IMR-90 (cell line): ENCODE data around the gene GPR180. TPM values are rescaled to one million over a fixed set of nuclear protein-coding genes. Genes with fewer than 3 reads are reported as not detected.

Experiments used
- ATAC-seq: fragments of 200-7000 bp; cut with Tn5 transposase; 2 replicates; pipeline ENCODE4 v1.9.1; 2020; ENCODE audit warnings: low read depth, mild to moderate bottlenecking, moderate library complexity
- BruUV-seq: library from RNA; stranded (reverse); fragments of 400-500 nt; replicated peaks from 2 replicates; lab custom pipeline; 2021; lab: Mats Ljungman, UMichigan
- CTCF ChIA-PET: fragments of 300-600 bp; formaldehyde crosslinking; extraction: SDS; loops from one replicate; lab custom pipeline; 2021; ENCODE audit warnings: antibody characterized with exemption; lab: Yijun Ruan, JAX
- POLR2A ChIA-PET: fragments of 300-600 bp; sonication (Branson Sonifier 250); formaldehyde crosslinking; loops from one replicate; lab custom pipeline; 2022; ENCODE audit warnings: antibody characterized with exemption; ENCODE audit not compliant: unreplicated experiment; lab: Charles Lee
- DNase-seq: peaks from one replicate; pipeline ENCODE4 v3.0.0; 2013
- H2AFZ ChIP-seq: replicated peaks from 2 replicates; pipeline ENCODE3; 2013; ENCODE audit warnings: low read length, mild to moderate bottlenecking; ENCODE audit not compliant: poor library complexity
- H2AK5ac ChIP-seq: 2 replicates; pipeline ENCODE4 v1.6.1; 2013; ENCODE audit warnings: low read depth, low read length, inconsistent platforms
- H2AK9ac ChIP-seq: replicated peaks from 2 replicates; pipeline ENCODE3; 2013; ENCODE audit warnings: mild to moderate bottlenecking, low read depth, low read length, moderate library complexity; ENCODE audit not compliant: poor library complexity
- H2BK120ac ChIP-seq: 2 replicates; pipeline ENCODE4 v1.6.1; 2013; ENCODE audit warnings: low read depth, low read length, inconsistent platforms
- H2BK15ac ChIP-seq: 3 replicates; pipeline ENCODE4 v1.6.1; 2013; ENCODE audit warnings: low read depth, low read length, inconsistent platforms
- H2BK20ac ChIP-seq: 2 replicates; pipeline ENCODE4 v1.6.1; 2013; ENCODE audit warnings: low read depth, mild to moderate bottlenecking, inconsistent platforms, low read length, moderate library complexity
- H2BK5ac ChIP-seq: 2 replicates; pipeline ENCODE4 v1.6.1; 2013; ENCODE audit warnings: mild to moderate bottlenecking, low read depth, low read length, inconsistent platforms; ENCODE audit not compliant: poor library complexity, severe bottlenecking
- H3K14ac ChIP-seq: replicated peaks from 2 replicates; pipeline ENCODE4 v1.6.1; 2013; ENCODE audit warnings: low read depth, low read length, inconsistent platforms
- H3K18ac ChIP-seq: 2 replicates; pipeline ENCODE4 v1.6.1; 2013; ENCODE audit warnings: low read depth, low read length, control low read depth
- H3K23ac ChIP-seq: 2 replicates; pipeline ENCODE4 v1.6.1; 2013; ENCODE audit warnings: low read depth, low read length, inconsistent platforms
- H3K27ac ChIP-seq: 2 replicates; pipeline ENCODE4 v1.5.1; 2013; ENCODE audit warnings: mild to moderate bottlenecking, control low read depth, low read length; ENCODE audit not compliant: insufficient read depth
- H3K27me3 ChIP-seq: 2 replicates; pipeline ENCODE4 v1.6.1; 2013; ENCODE audit warnings: low read length; ENCODE audit not compliant: control insufficient read depth, insufficient read depth
- H3K36me3 ChIP-seq: 2 replicates; pipeline ENCODE4 v1.6.1; 2013; ENCODE audit warnings: low read length, mixed read lengths; ENCODE audit not compliant: control insufficient read depth, insufficient read depth
- H3K4ac ChIP-seq: 2 replicates; pipeline ENCODE4 v1.6.1; 2013; ENCODE audit warnings: low read depth, low read length, inconsistent platforms
- H3K4me1 ChIP-seq: 2 replicates; pipeline ENCODE4 v1.6.1; 2013; ENCODE audit warnings: low read length, mixed read lengths; ENCODE audit not compliant: control insufficient read depth, insufficient read depth
- H3K4me2 ChIP-seq: 2 replicates; pipeline ENCODE4 v1.6.1; 2013; ENCODE audit warnings: low read depth, mild to moderate bottlenecking, control low read depth, low read length, moderate library complexity
- H3K4me3 ChIP-seq: 2 replicates; pipeline ENCODE4 v1.5.1; 2013; ENCODE audit warnings: low read depth, mild to moderate bottlenecking, control low read depth, low read length, moderate library complexity; ENCODE audit not compliant: insufficient read depth
- H3K56ac ChIP-seq: 2 replicates; pipeline ENCODE4 v1.6.1; 2013; ENCODE audit warnings: low read length, inconsistent platforms; ENCODE audit not compliant: insufficient read depth; ENCODE audit errors: extremely low read depth
- H3K79me1 ChIP-seq, 2 experiments: 2 replicates each; pipeline ENCODE4 v1.6.1; 2013; ENCODE audit warnings: low read length in 2 of 2, inconsistent platforms in 1 of 2, low read depth in 1 of 2
- H3K9ac ChIP-seq: 2 replicates; pipeline ENCODE4 v1.6.1; 2013; ENCODE audit warnings: low read depth, low read length, control low read depth
- H3K9me1 ChIP-seq: 2 replicates; pipeline ENCODE4 v1.6.1; 2013; ENCODE audit warnings: low read length, inconsistent platforms; ENCODE audit not compliant: insufficient read depth
- H3K9me3 ChIP-seq: 2 replicates; pipeline ENCODE4 v1.6.1; 2013; ENCODE audit warnings: low read length; ENCODE audit not compliant: control insufficient read depth, insufficient read depth
- H4K20me1 ChIP-seq: 2 replicates; pipeline ENCODE4 v1.6.1; 2013; ENCODE audit warnings: low read length, inconsistent platforms; ENCODE audit not compliant: insufficient read depth
- H4K5ac ChIP-seq: 2 replicates; pipeline ENCODE4 v1.6.1; 2013; ENCODE audit warnings: mild to moderate bottlenecking, low read depth, low read length, control low read depth
- H4K8ac ChIP-seq, 2 experiments: 2 replicates each; pipeline ENCODE4 v1.6.1; 2013; ENCODE audit warnings: low read depth in 2 of 2, low read length in 2 of 2, control low read depth in 1 of 2, inconsistent platforms in 1 of 2
- H4K91ac ChIP-seq: 2 replicates; pipeline ENCODE4 v1.6.1; 2013; ENCODE audit warnings: low read depth, low read length, inconsistent platforms; ENCODE audit not compliant: insufficient read depth
- BHLHE40 ChIP-seq: fragments of 150-350 bp; IDR thresholded peaks from 2 replicates; pipeline ENCODE4 v1.6.1; 2016; ENCODE audit warnings: mild to moderate bottlenecking, low read depth, low read length
- NFE2L2 ChIP-seq: fragments of 150-350 bp; IDR thresholded peaks from 2 replicates; pipeline ENCODE4 v1.6.1; 2016; ENCODE audit warnings: low read depth, mild to moderate bottlenecking, low read length
- POLR2A ChIP-seq: IDR thresholded peaks from 2 replicates; pipeline ENCODE4 v1.6.1; 2012; ENCODE audit warnings: mild to moderate bottlenecking, low read depth, low read length
- RCOR1 ChIP-seq: IDR thresholded peaks from 2 replicates; pipeline ENCODE4 v1.6.1; 2012; ENCODE audit warnings: mild to moderate bottlenecking, low read length, improper control_type of control experiment; ENCODE audit not compliant: insufficient replicate concordance
- SMC3 ChIP-seq: fragments of 150-350 bp; IDR thresholded peaks from 2 replicates; pipeline ENCODE4 v1.6.1; 2016; ENCODE audit warnings: low read depth, mild to moderate bottlenecking, antibody characterized with exemption, low read length, moderate library complexity
- WGBS, 2 experiments: methylation state at CpG; one replicate each; pipeline versions ENCODE4 v1.1.5 to v1.1.7; 2013; ENCODE audit warnings: missing lambda C conversion rate in 2 of 2; ENCODE audit not compliant: insufficient read length in 1 of 2; ENCODE audit errors: extremely low coverage in 2 of 2; 5-methylcytosine and 5-hydroxymethylcytosine counted together
- dilution Hi-C: fragments of 300-500 bp; cut with HindIII; formaldehyde crosslinking; loops from one replicate; pipeline ENCODE4 v1.14.3; 2018; ENCODE audit warnings: low sequenced_read_pairs; ENCODE audit not compliant: unreplicated experiment
- in situ Hi-C: fragments of 300-500 bp; cut with MboI; formaldehyde crosslinking; loops from 3 replicates; pipeline ENCODE4 v1.14.3; 2019; ENCODE audit warnings: low sequenced_read_pairs, inconsistent platforms, mixed read lengths
- intact Hi-C: fragments of 100-400 bp; cut with micrococcal nuclease; formaldehyde crosslinking; loops from 2 replicates; pipeline ENCODE4 v1.10.0; 2022
- polyA plus RNA-seq, 3 experiments: library from polyadenylated mRNA; depleted of rRNA; stranded (reverse); fragments of >200 nt; gene quantifications; 2 replicates each; pipeline ENCODE4 v1.2.3, GENCODE V29; 2012; ENCODE audit warnings: low replicate concordance in 1 of 3
- total RNA-seq: library from RNA; depleted of rRNA; stranded (reverse); fragments of >200 nt; gene quantifications from 2 replicates; pipeline ENCODE4 v1.2.3, GENCODE V29; 2012
- TF ChIP-seq, protein P1 (sequence below): fragments of 150-350 bp; IDR thresholded peaks from 2 replicates; pipeline ENCODE4 v1.6.1; 2016; ENCODE audit warnings: low read depth, mild to moderate bottlenecking, low read length, moderate library complexity, borderline replicate concordance

Gene GPR180
- total and polyA plus RNA-seq, 2 of the 4 experiments (the other 2 are of a cell fraction): 2.8 to 10.8 TPM

GRCh38 chr13:94556041-94556440, 45.6 kb upstream of the GPR180 start:
- no peak for ATAC-seq
- Histone ChIP-seq H4K5ac (no peak overlapping the region), H4K91ac (no peak overlapping the region), H2BK120ac (no peak overlapping the region), H3K79me1 (no peaks in the 10 kb centered on the region), H3K23ac (no peak overlapping the region), H3K36me3 (no peaks in the 10 kb centered on the region), H3K4me3 (no peak overlapping the region), H4K8ac (no peak overlapping the region), H2AK5ac (no peak overlapping the region), H3K9me3 (no peaks in the 10 kb centered on the region), H2BK20ac (no peak overlapping the region), H2BK5ac (no peak overlapping the region), H3K4ac (no peak overlapping the region), H3K14ac (no peak overlapping the region), H3K27me3 (no peaks in the 10 kb centered on the region), H3K56ac (no peak overlapping the region), H3K9me1 (no peaks in the 10 kb centered on the region), H3K4me2 (no peak overlapping the region), H2AK9ac (no peak overlapping the region), H3K18ac (no peak overlapping the region), H3K9ac (no peak overlapping the region), H2AFZ (no peak overlapping the region), H3K4me1 (no peaks in the 10 kb centered on the region), H2BK15ac (no peak overlapping the region), H3K27ac (no peak overlapping the region), H4K20me1 (no peaks in the 10 kb centered on the region)
- no CpG with 5 or more reads among the region's 1 CpG for WGBS, 2 experiments
- in situ Hi-C loops: no loop called here
- no peak for DNase-seq
- dilution Hi-C loops: no loop called here
- TF ChIP-seq BHLHE40: no peak
- TF ChIP-seq NFE2L2: no peak
- no peak for TF ChIP-seq RCOR1
- TF ChIP-seq, protein P1, sequence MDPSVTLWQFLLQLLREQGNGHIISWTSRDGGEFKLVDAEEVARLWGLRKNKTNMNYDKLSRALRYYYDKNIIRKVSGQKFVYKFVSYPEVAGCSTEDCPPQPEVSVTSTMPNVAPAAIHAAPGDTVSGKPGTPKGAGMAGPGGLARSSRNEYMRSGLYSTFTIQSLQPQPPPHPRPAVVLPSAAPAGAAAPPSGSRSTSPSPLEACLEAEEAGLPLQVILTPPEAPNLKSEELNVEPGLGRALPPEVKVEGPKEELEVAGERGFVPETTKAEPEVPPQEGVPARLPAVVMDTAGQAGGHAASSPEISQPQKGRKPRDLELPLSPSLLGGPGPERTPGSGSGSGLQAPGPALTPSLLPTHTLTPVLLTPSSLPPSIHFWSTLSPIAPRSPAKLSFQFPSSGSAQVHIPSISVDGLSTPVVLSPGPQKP: no peak
- TF ChIP-seq POLR2A: no peak
- no peak for TF ChIP-seq SMC3
- CTCF ChIA-PET: no interaction called here
- BruUV-seq: no TSS peak
- POLR2A ChIA-PET: no interaction called here
- intact Hi-C loops: no loop called here
